Activated naive CD4-positive, alpha-beta T cell treated with Interleukin-2 at 50 U/mL for 16 hours (primary cell): ENCODE data around the gene AKNA.
"Not testable (repeated sequence)": the region's sequence is repeated elsewhere in the genome, so short reads cannot be mapped to it uniquely, and the experiment has no call there.

Experiments used
- DNase-seq: peaks from one replicate; pipeline ENCODE4 v3.0.0-alpha.2; 2020

Gene AKNA

DNA sequence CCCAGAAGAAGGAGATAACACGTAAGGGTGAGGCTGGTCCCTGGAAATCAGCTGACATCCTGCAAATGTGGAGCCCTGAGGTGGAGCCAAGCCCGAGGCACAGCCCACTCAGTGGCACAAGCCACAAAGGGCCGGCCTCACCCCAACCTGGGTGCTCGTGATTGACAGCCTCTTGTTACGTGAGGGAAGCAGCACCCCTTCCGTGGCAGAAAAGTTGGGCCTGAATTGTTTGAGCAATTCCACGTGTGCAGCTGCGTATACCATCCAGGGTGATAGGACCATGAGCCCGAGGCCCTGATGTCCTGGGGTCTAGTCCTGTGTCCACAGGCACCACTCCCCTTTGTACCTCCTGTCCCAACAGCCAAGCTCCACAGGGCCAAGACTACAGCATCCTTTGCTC is 53.3 kb downstream of the AKNA start:
- no peak for DNase-seq

DNA sequence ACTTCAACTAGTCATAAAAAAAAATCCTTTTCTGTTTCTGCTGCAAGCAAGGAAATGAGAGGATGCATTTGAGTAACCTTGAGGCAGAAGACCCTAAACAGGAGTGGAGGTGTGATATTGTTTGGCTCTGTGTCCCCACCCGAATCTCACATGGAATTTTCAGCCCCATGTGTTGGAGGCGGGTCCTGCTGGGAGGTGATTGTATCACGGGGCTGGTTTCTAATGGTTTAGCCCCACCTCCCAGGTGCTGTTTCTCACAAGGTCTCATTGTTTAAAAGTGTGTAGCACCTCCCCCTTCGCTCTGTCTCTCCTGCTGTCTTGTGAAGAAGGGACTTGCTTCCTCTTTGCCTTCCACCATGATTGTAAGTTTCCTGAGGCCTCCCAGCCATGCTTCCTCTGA is 54.1 kb downstream of the AKNA start:
- DNase-seq: not testable (repeated sequence)

DNA sequence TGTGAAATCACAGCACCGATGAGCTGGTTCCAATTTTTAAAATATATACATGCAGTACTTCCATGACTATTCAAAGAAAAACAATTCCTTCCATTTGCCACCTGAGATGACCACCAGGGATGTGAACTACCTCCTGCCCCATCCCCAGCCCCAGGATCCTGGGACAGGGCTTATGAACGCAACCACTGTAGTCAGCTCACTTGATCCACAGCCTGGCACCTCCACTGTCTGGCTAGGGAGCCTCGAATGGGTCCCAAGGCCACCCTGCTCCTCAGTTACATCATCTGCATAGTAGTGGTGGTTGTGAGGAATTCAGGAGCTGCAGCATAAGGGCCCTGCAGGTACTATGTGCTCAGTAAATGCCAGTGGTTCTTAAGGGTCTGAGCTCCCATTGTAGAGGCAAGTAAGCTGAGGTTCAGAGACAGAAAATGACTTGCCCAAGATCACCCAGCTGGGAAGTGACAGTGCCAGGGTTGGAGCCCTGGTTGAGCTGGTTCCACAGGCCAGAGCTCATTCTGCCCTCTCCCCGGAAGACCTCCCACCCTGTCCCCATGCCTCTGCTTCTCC is 55.2 kb downstream of the AKNA start:
- not testable (repeated sequence) for DNase-seq

DNA sequence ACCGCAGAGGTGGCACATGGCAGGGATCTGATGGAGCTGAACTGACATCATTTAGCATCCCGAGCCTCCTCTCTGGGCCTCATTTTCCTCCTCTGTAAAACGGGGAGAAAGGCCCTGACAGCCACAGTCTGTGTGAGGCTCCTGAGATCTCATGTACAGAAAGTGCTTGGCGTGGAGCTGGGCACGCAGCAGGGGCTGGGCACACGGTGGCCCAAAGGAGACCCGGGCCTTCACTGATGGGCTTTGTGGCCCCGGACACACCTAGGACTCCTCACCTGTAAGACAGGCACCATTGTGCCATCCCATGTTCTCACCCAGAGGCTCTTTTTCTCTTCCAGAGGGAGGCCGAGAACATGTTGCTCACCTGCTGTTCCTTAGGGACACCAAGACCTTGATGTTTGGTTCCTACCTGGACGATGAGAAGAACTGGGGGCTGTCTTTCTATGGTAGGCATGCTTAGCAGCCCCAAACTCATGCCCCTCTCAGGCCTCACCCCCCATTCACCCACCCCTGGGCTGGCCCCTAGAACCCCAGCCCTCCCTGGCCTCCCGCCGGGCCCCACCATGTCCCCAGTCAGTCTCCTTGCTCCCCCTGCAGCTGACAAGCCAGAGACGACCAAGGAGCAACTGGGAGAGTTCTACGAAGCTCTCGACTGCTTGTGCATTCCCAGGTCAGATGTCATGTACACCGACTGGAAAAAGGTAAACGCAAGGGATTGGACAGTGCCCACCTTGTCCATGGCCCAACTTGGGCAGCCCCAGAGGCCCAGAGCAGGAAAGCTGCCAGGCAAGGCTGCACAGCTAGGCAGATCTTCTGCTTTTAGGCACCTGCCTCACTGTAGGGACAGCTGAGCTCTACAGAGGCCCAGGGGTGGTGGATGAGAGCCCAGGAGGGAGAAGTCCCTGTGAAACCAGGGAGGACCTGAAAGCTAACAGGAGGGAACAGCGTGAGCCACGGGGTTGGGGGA is 56.3 kb downstream of the AKNA start:
- DNase-seq: not testable (repeated sequence)

DNA sequence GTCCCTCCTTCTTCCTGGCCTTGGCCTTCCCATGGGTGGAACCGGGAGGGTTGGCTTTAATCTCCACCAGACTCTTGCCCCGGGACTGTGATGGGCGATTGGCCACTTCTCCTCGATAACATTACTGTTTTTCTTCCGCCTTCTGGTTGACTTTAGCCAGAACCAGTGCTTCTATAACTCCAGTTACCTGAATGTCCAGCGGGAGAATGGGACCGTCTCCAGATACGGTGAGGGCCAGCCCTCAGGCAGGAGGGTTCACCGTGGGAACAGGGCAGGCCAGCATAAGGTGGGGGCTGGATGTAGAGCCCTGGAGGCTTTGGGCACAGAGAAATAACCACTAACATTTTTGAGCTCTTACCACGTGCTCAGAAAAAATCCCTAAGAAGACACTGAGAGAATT is 57.1 kb downstream of the AKNA start:
- DNase-seq: no peak

DNA sequence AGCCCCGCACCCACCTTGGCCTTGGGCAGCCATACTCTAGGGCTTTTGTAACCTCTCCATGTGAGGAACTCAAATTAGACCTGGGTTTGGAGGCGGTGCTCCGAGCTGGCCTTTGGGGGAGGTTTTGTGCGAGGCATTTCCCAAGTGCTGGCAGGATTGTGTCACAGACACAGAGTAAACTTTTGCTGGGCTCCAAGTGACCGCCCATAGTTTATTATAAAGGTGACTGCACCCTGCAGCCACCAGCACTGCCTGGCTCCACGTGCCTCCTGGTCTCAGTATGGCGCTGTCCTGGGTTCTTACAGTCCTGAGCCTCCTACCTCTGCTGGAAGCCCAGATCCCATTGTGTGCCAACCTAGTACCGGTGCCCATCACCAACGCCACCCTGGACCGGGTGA is 58.2 kb downstream of the AKNA start, which contains the start of gene ORM2:
Gene ORM2 (plus strand): TSS at position 245 of the 398 bp plus-strand sequence. CDS start 36 bp downstream, at position 281.
- DNase-seq: not testable (repeated sequence)

DNA sequence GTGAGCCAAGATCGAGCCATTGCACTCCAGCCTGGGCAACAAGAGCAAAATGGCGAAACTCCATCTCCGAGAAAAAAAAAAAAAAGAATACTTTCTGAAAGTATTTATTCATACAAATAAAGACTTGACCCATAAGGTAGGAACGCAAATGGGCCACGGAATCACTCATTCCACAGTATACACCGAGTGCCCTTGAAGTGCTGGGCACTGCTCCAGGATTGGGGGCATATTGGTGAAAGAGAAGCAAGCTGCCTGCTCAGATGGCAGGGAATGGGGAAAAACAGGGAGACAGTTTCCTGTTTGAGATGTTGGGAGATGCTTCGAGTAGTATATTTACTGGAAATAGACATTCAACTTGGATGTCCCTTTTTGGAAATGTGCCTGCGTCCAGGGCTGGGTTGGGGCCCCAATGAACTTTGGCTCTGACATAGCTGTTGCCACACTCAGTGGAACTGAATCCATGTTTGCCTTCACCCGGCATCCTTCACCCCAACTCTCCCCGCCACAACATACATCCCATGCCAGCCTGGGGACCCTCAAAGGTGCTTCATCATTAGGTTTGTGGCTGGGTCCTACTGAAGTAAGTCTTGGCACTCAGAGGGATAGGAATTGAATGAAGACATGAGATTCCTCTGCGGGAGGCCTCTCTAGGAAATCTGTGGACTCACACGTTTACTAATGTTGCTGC is 58.7 kb downstream of the AKNA start:
- DNase-seq: not testable (repeated sequence)

DNA sequence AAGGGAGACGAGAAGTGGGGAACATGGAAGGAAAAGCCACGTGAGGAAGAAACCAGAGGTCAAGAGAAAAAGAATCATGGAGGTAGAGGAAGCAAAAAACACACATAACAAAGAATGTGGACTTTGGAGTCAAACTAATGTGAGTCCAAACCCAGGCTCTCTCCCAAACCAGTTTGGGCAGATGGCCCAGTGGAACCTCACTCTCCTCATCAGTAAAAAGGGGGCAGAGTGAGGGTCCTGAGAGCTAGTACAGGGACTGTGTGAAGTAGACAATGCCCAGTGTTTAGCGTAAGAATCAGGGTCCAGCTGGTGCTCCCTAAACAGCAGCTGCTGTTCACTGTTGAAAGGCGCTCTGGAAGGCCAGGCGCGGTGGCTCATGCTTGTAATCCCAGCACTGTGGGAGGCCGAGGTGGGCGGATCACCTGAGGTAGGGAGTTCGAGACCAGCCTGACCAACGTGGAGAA is 59.4 kb downstream of the AKNA start:
- not testable (repeated sequence) for DNase-seq

DNA sequence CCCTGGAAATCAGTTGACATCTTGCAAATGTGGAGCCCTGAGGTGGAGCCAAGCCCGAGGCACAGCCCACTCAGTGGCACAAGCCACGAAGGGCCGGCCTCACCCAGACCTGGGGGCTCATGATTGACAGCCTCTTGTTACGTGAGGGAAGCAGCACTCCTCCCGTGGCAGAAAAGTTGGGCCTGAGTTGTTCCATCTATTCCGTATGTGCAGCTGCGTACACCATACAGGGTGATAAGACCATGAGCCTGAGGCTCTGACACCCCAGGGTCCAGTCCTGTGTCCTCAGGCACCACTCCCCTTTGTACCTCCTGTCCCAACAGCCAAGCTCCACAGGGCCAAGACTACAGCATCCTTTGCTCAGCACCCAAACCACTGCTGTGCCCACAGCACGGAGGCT is 60.0 kb downstream of the AKNA start:
- no peak for DNase-seq

DNA sequence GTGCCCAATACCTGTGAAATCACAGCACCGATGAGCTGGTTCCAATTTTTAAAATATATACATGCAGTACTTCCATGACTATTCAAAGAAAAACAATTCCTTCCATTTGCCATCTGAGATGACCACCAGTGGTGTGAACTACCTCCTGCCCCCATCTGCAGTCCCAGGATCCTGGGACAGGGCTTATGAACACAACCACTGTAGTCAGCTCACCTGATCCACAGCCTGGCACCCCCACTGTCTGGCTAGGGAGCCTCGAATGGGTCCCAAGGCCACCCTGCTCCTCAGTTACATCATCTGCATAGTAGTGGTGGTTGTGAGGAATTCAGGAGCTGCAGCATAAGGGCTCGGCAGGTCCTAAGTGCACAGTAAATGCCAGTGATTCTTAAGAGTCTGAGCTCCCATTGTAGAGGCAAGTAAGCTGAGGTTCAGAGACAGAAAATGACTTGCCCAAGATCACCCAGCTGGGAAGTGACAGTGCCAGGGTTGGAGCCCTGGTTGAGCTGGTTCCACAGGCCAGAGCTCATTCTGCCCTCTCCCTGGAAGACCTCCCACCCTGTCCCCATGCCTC is 62.0 kb downstream of the AKNA start:
- DNase-seq: not testable (repeated sequence)

DNA sequence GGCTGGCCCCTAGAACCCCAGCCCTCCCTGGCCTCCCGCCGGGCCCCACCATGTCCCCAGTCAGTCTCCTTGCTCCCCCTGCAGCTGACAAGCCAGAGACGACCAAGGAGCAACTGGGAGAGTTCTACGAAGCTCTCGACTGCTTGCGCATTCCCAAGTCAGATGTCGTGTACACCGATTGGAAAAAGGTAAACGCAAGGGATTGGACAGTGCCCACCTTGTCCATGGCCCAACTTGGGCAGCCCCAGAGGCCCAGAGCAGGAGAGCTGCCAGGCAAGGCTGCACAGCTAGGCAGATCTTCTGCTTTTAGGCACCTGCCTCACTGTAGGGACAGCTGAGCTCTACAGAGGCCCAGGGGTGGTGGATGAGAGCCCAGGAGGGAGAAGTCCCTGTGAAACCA is 62.8 kb downstream of the AKNA start:
- not testable (repeated sequence) for DNase-seq

DNA sequence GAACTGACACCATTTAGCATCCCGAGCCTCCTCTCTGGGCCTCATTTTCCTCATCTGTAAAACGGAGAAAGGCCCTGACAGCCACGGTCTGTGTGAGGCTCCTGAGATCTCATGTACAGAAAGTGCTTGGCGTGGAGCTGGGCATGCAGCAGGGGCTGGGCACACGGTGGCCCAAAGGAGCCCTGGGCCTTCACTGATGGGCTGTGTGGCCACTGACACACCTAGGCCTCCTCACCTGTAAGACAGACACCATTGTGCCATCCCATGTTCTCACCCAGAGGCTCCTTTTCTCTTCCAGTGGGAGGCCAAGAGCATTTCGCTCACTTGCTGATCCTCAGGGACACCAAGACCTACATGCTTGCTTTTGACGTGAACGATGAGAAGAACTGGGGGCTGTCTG is 63.3 kb downstream of the AKNA start:
- DNase-seq: no peak

DNA sequence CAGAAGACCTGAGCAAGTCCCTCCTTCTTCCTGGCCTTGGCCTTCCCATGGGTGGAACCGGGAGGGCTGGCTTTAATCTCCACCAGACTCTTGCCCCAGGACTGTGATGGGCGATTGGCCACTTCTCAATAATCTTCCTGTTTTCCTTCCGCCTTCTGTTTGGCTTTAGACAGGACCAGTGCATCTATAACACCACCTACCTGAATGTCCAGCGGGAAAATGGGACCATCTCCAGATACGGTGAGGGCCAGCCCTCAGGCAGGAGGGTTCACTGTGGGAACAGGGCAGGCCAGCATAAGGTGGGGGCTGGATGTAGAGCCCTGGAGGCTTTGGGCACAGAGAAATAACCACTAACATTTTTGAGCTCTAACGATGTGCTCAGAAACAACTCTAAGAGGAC is 63.9 kb downstream of the AKNA start:
- DNase-seq: not testable (repeated sequence)

DNA sequence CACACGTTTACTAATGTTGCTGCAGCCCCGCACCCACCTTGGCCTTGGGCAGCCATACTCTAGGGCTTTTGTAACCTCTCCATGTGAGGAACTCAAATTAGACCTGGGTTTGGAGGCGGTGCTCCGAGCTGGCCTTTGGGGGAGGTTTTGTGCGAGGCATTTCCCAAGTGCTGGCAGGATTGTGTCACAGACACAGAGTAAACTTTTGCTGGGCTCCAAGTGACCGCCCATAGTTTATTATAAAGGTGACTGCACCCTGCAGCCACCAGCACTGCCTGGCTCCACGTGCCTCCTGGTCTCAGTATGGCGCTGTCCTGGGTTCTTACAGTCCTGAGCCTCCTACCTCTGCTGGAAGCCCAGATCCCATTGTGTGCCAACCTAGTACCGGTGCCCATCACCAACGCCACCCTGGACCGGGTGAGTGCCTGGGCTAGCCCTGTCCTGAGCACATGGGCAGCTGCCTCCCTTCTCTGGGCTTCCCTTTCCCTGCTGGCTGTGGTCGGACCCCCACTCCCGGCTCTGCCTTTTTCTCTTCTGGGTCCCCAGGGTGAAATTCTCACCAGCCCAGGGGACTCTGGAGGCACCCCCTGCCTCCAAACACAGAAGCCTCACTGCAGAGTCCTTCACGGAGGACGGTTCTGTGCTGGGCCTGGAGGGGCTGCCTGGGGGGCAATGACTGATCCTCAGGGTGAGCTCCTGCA is 64.8 kb downstream of the AKNA start, which contains the start of gene ORM1:
Gene ORM1 (plus strand): TSS at position 268 of the 701 bp plus-strand sequence. CDS start 36 bp downstream, at position 304.
- not testable (repeated sequence) for DNase-seq

DNA sequence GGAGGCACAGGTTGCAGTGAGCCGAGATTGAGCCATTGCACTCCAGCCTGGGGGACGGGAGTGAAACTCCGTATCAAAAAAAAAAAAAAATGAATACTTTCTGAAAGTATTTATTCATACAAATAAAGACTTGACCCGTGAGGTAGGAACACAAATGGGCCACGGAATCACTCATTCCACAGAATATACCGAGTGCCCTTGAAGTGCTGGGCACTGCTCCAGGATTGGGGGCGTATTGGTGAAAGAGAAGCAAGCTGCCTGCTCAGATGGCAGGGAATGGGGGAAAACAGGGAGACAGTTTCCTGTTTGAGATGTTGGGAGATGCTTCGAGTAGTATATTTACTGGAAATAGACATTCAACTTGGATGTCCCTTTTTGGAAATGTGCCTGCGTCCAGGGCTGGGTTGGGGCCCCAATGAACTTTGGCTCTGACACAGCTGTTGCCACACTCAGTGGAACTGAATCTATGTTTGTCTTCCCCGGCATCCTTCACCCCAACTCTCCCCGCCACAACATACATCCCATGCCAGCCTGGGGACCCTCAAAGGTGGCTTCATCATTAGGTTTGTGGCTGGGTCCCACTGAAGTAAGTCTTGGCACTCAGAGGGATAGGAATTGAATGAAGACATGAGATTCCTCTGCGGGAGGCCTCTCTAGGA is 65.5 kb downstream of the AKNA start:
- not testable (repeated sequence) for DNase-seq

DNA sequence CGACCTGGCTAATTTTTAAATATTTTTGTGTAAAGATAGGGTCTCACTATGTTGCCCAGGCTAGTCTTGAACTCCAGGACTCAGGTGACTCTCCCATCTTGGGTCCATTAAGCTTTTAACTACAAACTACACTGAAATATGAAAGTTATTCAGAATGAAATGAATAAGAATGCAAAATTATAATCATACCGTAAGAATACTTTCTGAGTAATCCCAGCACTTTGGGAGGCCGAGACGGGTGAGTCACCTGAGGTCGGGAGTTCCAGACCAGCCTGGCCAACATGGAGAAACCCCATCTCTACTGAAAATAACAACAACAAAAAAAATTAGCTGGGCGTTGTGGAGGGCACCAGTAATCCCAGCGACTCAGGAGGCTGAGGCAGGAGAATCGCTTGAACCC is 66.0 kb downstream of the AKNA start:
- peak; percentile 39 for DNase-seq

DNA sequence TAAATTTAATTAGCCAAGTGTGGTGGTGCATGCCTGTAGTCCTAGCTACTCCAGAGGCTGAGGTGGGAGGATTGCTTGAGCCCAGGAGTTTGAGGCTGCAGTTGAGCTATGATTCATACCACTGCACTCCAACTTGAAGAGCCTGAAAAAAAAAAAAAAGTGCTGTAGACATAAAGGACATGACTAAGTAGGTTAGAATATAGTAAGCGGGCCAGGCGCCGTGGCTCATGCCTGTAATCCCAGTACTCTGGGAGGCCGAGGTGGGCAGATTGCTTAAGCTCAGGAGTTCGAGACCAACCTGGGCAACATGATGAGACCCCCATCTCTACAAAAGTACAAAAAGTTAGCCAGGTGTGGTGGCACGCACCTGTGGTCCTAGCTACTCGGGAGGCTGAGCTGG is 67.1 kb downstream of the AKNA start:
- DNase-seq: not testable (repeated sequence)

DNA sequence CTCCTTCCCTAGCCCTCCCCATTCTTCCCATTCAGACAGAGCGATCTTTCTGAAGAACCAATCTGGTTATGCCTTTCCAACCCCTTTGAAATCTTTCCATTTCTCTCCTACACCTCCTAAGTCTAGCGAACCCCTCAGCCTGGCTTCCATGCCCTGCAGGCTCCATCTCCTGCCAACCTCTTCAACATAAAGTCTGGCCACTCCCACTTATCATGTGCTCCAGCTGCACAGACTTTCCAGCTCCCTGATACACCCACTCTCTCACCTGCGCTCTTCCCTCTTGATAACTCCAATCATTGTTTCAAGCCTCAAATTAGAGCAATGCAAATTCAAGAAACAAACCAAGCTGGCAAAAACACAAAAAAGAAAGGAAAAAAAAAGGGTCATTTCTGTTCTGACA is 68.6 kb downstream of the AKNA start:
- DNase-seq: no peak

DNA sequence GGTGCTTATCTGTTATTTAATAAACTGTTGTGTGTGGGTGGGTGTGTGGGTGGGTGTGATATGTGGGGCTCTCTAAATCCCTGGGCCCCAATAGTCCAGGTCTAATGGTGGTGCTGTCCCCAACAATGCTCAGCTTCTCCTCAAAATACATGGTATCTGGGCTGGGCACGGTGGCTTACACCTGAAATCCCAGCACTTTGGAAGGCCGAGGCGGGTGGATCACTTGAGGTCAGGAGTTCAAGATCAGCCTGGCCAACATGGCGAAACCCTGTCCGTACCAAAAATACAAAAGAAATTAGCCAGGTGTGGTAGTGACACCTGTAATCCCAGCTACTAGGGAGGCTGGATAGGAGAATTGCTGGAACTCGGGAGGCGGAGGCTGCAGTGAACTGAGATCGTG is 69.4 kb downstream of the AKNA start:
- DNase-seq: no peak

DNA sequence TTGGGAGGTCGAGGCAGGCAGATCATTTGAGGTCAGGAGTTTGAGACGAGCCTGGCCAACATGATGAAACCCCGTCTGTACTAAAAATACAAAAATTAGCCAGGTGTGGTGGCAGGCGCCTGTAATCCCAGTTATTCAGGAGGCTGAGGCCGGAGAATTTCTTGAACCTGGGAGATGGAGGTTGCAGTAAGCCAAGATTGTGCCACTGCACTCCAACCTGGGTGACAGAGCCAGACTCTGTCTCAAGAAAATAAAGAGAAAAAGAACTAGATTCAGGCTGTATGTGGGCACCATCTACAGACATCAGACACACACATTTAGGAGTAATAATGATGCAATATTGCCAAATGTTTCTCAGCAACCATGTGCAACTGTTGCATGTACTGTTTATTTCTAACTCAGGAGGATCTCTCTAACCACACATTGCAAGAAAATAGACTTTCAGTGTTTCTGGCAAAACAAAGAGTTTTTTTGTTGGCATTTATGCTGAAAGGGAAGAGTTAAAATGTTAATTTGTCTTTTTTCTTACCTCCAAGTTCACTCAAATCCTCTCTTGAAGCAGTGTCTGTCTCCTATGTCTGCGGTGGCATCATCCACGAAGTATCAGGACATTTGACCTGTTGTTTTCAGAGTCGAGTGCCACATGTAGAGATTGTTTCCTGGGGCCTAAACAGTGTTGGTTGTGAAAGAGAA is 70.0 kb downstream of the AKNA start:
- DNase-seq: no peak

DNA sequence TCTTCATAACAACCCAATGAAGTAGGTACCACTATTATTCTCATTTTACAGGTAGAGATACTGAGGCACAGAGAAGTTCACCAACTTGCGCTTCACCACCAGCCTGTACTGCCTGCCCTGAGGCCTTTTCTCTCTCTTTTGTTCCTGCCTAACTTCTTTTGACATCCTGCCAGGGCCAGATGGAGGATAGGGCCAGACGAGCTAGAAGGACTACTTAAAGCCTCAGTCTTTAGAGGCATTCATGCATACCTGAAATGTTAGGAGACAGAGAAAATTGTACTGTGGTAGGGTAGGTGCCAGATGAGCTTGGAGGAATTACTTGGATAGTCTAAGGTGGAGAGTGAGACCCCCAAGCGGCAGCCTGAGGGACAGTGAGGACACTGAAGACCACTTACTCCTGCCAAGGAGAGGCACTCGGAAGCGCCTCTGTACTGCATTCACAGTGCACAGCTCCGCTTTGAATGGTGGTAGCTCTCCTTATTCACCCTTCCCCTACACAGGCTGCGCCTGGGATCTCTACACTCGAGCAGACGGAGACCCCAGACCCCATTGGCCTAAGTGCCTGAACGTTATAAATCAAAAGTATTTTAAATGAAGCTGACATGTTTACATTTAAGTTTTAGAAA is 71.1 kb downstream of the AKNA start:
- DNase-seq: no peak
